Inflammatory macrophage (primary cell): ENCODE data around the gene RBP3.

Source experiments
- DNase-seq, 2 donors: peaks; one replicate each; pipeline ENCODE4 v3.0.0-alpha.2; 2020 to 2022

RBP3 gene

GRCh38 chr10:47319784-47320183 lies 28.4 kb upstream of the RBP3 start:
- no peak for DNase-seq

DNA sequence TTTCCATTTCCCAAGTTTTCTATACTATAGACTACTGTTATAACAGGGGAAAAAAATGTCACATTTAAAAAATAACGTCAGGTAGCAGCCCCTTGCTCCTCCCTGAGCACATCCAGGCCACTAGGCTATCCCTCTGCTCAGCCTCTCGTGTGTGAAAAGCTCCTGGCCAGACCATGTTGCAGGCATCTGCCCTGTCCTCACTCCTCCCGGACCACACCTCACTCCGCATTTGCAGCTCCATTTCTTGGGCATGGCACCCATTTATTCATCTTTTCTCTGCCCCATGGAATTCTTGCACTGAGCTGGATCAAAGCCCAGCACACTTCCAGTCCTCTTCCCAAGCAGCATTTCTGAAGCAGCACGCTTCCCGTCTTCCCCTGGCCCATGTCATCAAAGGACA lies 27.4 kb upstream of the RBP3 start:
- DNase-seq, result no peak

DNA sequence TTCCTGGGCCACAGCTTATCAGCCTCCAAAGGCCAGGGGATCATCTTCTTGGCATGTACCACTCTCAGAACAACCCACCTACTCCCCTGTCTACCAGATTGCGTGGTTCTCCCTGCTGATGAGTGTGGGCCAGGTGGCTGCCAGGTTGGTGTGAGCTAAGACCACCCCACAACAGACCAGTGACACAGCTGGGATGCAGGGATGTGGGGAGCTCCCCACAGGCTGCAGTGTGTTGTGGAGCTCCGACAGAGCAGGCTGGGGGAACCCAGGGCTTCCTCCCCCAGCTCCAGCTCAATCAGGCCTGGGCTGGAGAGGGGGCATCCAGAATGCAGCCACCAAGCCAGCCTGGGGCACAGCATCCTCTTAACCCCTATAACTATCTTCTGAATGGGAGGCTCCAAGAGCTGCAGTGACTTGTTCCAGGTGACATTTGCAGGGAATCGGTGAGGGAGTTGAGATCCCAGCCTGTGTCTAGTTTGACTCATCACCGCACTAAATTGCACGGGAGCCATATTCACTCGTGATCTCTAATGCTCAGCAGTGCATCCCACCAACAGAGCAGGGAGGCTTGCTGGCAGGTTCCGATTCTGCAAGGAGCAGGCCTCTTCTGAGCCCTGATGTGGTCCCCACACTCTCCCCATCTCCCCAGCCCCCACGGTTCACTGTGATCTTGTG lies 26.5 kb upstream of the RBP3 start:
- no peak for DNase-seq

DNA sequence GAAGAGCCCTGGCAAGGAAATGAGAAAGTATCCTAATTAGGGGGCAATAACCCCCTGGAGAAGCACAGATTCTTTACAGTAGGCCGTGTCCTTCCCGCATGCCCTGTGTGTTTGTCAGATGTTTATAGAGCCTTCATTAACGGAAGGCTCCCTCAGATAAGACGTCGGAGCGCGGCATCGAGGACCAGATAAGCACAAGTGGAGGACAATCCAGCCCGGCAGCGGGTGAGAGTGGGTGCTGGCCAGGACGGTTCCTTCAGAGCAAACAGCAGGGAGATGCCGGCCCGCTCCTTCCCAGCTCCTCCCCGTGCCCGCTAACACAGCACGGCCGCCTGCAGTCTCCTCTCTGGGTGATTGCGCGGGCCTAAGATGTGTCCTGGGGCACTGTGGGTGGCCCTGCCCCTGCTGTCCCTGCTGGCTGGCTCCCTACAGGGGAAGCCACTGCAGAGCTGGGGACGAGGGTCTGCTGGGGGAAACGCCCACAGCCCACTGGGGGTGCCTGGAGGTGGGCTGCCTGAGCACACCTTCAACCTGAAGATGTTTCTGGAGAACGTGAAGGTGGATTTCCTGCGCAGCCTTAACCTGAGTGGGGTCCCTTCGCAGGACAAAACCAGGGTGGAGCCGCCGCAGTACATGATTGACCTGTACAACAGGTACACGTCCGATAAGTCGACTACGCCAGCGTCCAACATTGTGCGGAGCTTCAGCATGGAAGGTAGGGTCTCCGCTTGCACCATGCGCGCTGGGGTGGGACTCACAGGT lies 25.7 kb upstream of the RBP3 start, which contains the start of gene GDF2:
GDF2 (plus strand) TSS at position 155 of the 762 bp plus-strand sequence; CDS start at position 370, 215 bp downstream.
- DNase-seq, result no peak

GRCh38 chr10:47323087-47323486 lies 25.1 kb upstream of the RBP3 start:
- DNase-seq, result no peak

DNA sequence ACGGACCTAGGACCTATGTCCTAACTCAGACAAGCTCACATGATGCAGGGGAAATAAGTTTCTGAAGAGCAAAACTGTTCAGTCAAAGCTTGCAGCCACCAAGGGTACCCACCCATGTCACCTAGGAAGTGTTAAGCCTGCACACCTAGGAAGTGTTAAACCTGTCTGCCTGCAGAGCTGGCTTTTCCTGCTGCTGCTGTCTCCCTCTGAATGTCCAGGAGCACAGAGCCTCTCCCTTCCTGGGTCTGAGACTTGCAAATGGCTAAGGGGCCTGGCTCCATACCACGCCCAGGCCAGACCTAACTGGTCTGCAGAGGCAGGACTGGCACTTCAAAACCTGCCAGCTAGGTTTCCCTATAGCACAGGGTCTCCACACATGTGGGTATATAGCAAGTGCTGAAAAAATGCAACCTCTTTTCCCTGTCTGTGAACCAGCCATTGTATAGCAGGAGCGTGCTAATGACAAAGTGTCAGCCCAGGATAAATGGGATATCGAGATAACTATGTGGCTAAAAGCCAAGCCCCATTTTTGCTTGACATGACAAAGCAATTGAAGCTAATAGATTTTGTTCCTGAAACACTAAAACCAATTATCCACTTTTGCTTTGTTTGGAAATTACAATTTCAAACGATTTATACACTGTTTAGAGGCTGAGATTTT lies 24.4 kb upstream of the RBP3 start:
- DNase-seq, result no peak

DNA sequence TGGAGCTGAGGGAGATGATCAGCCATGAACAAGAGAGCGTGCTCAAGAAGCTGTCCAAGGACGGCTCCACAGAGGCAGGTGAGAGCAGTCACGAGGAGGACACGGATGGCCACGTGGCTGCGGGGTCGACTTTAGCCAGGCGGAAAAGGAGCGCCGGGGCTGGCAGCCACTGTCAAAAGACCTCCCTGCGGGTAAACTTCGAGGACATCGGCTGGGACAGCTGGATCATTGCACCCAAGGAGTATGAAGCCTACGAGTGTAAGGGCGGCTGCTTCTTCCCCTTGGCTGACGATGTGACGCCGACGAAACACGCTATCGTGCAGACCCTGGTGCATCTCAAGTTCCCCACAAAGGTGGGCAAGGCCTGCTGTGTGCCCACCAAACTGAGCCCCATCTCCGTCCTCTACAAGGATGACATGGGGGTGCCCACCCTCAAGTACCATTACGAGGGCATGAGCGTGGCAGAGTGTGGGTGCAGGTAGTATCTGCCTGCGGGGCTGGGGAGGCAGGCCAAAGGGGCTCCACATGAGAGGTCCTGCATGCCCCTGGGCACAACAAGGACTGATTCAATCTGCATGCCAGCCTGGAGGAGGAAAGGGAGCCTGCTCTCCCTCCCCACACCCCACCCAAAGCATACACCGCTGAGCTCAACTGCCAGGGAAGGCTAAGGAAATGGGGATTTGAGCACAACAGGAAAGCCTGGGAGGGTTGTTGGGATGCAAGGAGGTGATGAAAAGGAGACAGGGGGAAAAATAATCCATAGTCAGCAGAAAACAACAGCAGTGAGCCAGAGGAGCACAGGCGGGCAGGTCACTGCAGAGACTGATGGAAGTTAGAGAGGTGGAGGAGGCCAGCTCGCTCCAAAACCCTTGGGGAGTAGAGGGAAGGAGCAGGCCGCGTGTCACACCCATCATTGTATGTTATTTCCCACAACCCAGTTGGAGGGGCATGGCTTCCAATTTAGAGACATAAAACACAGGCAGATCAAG lies 22.6 kb upstream of the RBP3 start:
- DNase-seq, result no peak

- DNase-seq, result no peak
These were observed 21.7 kb upstream of the RBP3 start for GRCh38 chr10:47326306-47326926.

DNA sequence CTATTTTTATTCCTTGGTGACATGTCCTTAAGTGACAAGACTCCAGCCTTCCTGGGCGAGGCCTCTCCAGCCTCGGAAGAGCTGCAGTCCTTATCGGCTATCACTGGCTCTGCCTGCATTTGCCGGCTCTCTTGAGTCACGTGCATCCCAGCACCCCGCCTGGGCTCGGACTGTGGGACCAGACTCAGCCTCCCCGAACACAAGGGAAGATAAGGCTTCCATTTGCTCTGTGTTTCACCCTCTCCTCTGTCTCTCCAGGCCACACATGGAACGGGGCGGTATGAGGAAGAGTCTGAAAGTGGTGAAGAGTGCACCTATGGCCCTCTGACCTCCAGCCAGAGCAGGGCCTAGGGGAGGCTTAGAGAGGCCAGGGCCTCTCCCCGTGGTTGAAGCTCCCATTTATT lies 21.2 kb upstream of the RBP3 start:
- DNase-seq, result no peak

GRCh38 chr10:47329855-47330254 lies 18.3 kb upstream of the RBP3 start:
- no peak for DNase-seq

GRCh38 chr10:47330366-47330765 lies 17.8 kb upstream of the RBP3 start:
- DNase-seq, result no peak

GRCh38 chr10:47330804-47331203 lies 17.4 kb upstream of the RBP3 start:
- no peak for DNase-seq

GRCh38 chr10:47331491-47331890 lies 16.7 kb upstream of the RBP3 start:
- DNase-seq, result no peak

- DNase-seq, result no peak
These were observed 16.2 kb upstream of the RBP3 start for GRCh38 chr10:47331954-47332353.

DNA sequence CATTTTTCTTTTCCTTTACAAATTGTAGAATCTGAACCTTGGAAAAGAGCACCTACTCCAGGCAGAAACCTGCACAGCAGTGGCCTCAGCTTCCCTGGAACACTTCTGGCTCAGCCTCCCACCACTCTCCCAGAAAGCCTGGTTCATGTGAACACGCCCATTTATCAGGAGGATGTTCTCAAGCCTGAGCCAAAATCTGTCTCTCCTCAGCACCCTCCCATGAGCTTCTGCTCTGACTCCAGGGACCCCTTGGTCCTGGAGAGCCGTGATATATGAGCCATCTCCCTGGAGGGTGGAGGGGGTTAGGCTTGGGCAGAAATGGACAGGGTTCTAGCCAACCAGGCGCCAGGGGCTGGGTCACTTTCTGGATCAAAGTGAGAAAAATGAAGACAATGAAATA lies 15.8 kb upstream of the RBP3 start:
- DNase-seq, result no peak

DNA sequence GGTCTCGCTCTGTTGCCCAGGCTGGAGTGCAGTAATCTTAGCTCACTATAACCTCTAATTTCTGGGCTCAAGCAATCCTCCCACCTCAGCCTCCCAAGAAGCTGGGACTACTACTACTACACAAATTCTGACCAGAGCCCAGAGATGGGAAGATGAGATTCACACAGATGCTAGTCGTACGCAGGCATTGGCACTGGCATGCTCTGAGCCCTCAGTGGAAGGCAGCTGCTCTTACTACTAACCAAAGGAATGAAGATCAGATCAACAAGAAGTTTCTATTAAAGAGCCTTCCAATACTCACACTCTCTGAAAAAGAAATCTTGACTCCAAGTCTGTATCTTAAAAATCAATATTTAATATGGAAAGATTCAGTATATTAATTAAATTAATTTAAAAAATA lies 15.2 kb upstream of the RBP3 start:
- no peak for DNase-seq

DNA sequence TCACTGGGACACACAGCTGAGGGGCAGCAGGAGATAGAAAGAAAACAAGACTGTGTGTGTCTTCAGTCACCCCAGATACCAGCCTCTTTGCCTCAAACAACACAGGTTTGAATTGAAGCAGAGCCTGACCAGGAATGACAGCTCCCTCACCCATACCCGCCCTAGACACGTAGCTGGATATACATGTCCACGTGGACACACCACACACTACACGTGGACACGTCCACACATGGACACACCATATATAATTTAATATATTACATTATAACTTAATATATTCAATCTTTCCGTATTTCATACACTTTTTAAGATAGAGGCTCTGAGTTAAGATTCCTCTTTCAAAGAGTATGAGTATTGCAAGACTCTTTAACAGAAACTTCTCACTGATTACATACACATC lies 14.6 kb upstream of the RBP3 start:
- DNase-seq, result no peak

GRCh38 chr10:47334466-47335295 lies 13.5 kb upstream of the RBP3 start:
- no peak for DNase-seq

DNA sequence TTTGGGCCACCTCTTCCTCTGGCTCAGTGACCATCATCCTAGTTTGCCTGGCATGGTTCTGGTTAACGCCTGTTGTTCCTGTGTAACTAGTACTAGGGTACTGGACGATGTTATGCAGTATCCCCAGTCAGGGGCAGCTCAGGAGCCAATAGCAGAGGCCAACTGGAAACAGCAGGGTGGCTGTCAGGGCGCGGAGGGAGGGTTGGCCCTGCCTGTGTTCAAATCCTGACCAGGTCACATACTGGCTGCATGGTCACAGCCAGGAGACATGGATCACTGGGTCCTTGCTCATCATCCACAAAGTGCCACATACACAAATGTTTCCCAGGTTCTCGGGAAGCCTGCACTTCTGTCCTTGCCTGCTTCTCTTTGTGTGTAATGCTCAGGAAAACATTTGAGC lies 12.3 kb upstream of the RBP3 start:
- DNase-seq, result no peak

DNA sequence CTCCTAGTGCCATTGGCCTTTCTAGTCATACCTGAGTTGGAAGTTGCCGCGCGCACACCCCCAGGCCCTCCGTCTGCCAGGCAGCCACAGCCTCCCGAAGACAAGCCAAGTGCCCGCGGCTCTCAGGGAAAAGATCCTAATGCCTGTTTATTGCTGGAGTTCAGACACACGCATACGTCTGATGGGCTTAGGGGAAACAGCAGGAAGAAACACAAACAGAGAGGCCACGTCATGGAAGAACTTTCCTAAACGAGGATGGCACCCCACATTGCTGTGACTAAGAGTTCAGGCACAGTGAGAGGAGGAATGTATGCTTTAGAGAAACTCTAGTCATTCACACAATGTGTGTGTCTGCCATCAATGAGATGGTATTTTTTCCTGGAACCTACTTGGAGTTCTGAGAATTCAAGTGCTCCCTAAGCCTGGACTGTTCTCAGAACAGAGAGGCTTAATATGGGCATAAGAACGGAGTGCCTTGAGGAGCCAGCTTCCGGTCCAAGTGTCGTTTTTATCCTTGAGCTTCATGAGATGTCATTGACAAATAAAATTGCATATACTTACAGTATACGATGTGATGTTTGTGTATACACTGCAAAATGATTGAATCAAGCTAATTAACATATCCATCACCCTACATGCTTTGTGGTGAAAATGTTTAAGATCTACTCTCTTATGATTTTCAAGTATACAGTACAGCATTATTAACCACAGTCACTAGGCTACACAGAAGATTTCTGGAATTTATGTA lies 11.6 kb upstream of the RBP3 start:
- no peak for DNase-seq
